SK-N-SH treated with all-trans-retinoic acid at 6 μM for 48 hours (cell line): ENCODE data around the gene RALGPS1.

Experiments
- ATAC-seq: fragments of 200-7000 bp; cut with Tn5 transposase; 3 replicates; pipeline ENCODE4 v1.9.1; 2020; ENCODE audit warnings: mild to moderate bottlenecking, moderate library complexity
- ARNTL ChIP-seq: fragments of 450-650 bp; formaldehyde crosslinking; IDR thresholded peaks from 2 replicates; pipeline ENCODE4 v1.5.0; 2020; ENCODE audit warnings: low read depth, mild to moderate bottlenecking, moderate library complexity, borderline replicate concordance
- BACH2 ChIP-seq: fragments of 250-450 bp; sonication (Bioruptor Pico); IDR thresholded peaks from 2 replicates; pipeline ENCODE4 v1.9.0; 2021; ENCODE audit warnings: mild to moderate bottlenecking, borderline replicate concordance
- CREB5 ChIP-seq: fragments of 250-450 bp; sonication (Bioruptor Pico); IDR thresholded peaks from 2 replicates; pipeline ENCODE4 v1.5.1; 2020; ENCODE audit warnings: low read depth, mild to moderate bottlenecking, moderate library complexity
- CSDC2 ChIP-seq: fragments of 250-450 bp; sonication (Bioruptor Pico); IDR thresholded peaks from 2 replicates; pipeline ENCODE4 v1.5.0; 2020; ENCODE audit warnings: mild to moderate bottlenecking, moderate library complexity
- CSRNP3 ChIP-seq: fragments of 250-450 bp; sonication (Bioruptor Pico); IDR thresholded peaks from 2 replicates; pipeline ENCODE4 v1.5.1; 2021; ENCODE audit warnings: mild to moderate bottlenecking, moderate library complexity
- ESRRG ChIP-seq: fragments of 250-450 bp; sonication (Bioruptor Pico); IDR thresholded peaks from 2 replicates; pipeline ENCODE4 v1.6.1; 2021; ENCODE audit warnings: mild to moderate bottlenecking
- GLIS3 ChIP-seq: fragments of 250-450 bp; sonication (Bioruptor Pico); IDR thresholded peaks from 2 replicates; pipeline ENCODE4 v1.5.0; 2020; ENCODE audit warnings: mild to moderate bottlenecking, moderate library complexity
- OSR1 ChIP-seq: fragments of 250-450 bp; sonication (Bioruptor Pico); IDR thresholded peaks from 2 replicates; pipeline ENCODE4 v1.8.0; 2022; ENCODE audit warnings: moderate library complexity, mild to moderate bottlenecking, inconsistent platforms
- PATZ1 ChIP-seq: fragments of 250-450 bp; sonication (Bioruptor Pico); IDR thresholded peaks from 2 replicates; pipeline ENCODE4 v1.8.0; 2020; ENCODE audit warnings: mild to moderate bottlenecking, moderate library complexity, borderline replicate concordance
- POU6F1 ChIP-seq: fragments of 250-450 bp; sonication (Bioruptor Pico); IDR thresholded peaks from 2 replicates; pipeline ENCODE4 v1.8.0; 2021; ENCODE audit warnings: low read depth, mild to moderate bottlenecking, moderate library complexity, borderline replicate concordance
- PPARA ChIP-seq: fragments of 250-450 bp; sonication (Bioruptor Pico); IDR thresholded peaks from 2 replicates; pipeline ENCODE4 v1.5.0; 2020; ENCODE audit warnings: mild to moderate bottlenecking, borderline replicate concordance
- RARB ChIP-seq: fragments of 250-450 bp; sonication (Bioruptor Pico); IDR thresholded peaks from 2 replicates; pipeline ENCODE4 v1.8.0; 2021; ENCODE audit warnings: mild to moderate bottlenecking, moderate library complexity
- SNAI2 ChIP-seq: fragments of 250-450 bp; sonication (Bioruptor Pico); IDR thresholded peaks from 2 replicates; pipeline ENCODE4 v1.5.0; 2020; ENCODE audit warnings: mild to moderate bottlenecking, moderate library complexity
- TCF4 ChIP-seq: fragments of 250-450 bp; sonication (Bioruptor Pico); IDR thresholded peaks from 2 replicates; pipeline ENCODE4 v1.8.0; 2021; ENCODE audit warnings: mild to moderate bottlenecking, moderate library complexity, borderline replicate concordance
- TOX ChIP-seq: fragments of 250-450 bp; sonication (Bioruptor Pico); IDR thresholded peaks from 2 replicates; pipeline ENCODE4 v1.8.0; 2021; ENCODE audit warnings: mild to moderate bottlenecking, moderate library complexity, borderline replicate concordance
- TSHZ2 ChIP-seq: fragments of 250-450 bp; sonication (Bioruptor Pico); IDR thresholded peaks from 2 replicates; pipeline ENCODE4 v1.5.0; 2020; ENCODE audit warnings: mild to moderate bottlenecking, moderate library complexity
- ZC3H10 ChIP-seq: fragments of 250-450 bp; sonication (Bioruptor Pico); IDR thresholded peaks from 2 replicates; pipeline ENCODE4 v1.5.1; 2021; ENCODE audit warnings: mild to moderate bottlenecking, moderate library complexity
- ZFP3 ChIP-seq: fragments of 250-450 bp; sonication (Bioruptor Pico); IDR thresholded peaks from 2 replicates; pipeline ENCODE4 v1.5.0; 2020; ENCODE audit warnings: mild to moderate bottlenecking, moderate library complexity
- ZFP30 ChIP-seq: fragments of 450-650 bp; formaldehyde crosslinking; IDR thresholded peaks from 2 replicates; pipeline ENCODE4 v1.5.0; 2022; ENCODE audit warnings: mild to moderate bottlenecking, moderate library complexity
- ZNF70 ChIP-seq: fragments of 450-650 bp; formaldehyde crosslinking; IDR thresholded peaks from 2 replicates; pipeline ENCODE4 v1.5.0; 2020; ENCODE audit warnings: mild to moderate bottlenecking, moderate library complexity
- ZNF8 ChIP-seq: fragments of 450-650 bp; formaldehyde crosslinking; IDR thresholded peaks from 2 replicates; pipeline ENCODE4 v1.5.0; 2020; ENCODE audit warnings: mild to moderate bottlenecking, moderate library complexity

The RALGPS1 gene

GRCh38 chr9:127181315-127181580 lies 266.7 kb downstream of the RALGPS1 start (continued):
- no peak for TF ChIP-seq POU6F1 (CRISPR knock-in tag)
- no peak for TF ChIP-seq CSDC2
- TF ChIP-seq ZFP3: no peak
- TF ChIP-seq TCF4 (CRISPR knock-in tag): no peak
- no peak for TF ChIP-seq PPARA (CRISPR knock-in tag)
- TF ChIP-seq OSR1 (CRISPR knock-in tag): no peak
- no peak for TF ChIP-seq ZFP30 (CRISPR knock-in tag)
- TF ChIP-seq SNAI2 (CRISPR knock-in tag): no peak
- no peak for TF ChIP-seq ZC3H10 (CRISPR knock-in tag)
- no peak for TF ChIP-seq TOX
- TF ChIP-seq BACH2 (CRISPR knock-in tag): no peak
- TF ChIP-seq ZNF8 (CRISPR knock-in tag): no peak
- TF ChIP-seq PATZ1 (CRISPR knock-in tag): no peak

GRCh38 chr9:127181595-127182190 lies 267.1 kb downstream of the RALGPS1 start:
- no peak for ATAC-seq
- TF ChIP-seq SNAI2 (CRISPR knock-in tag) (no peak), ESRRG (CRISPR knock-in tag) (no peak), PPARA (CRISPR knock-in tag) (no peak), ZFP3 (no peak), CREB5 (CRISPR knock-in tag) (no peak), OSR1 (CRISPR knock-in tag) (no peak), ZFP30 (CRISPR knock-in tag) (no peak), ZC3H10 (CRISPR knock-in tag) (no peak)

- TF ChIP-seq ARNTL (no peak), TOX (no peak), ZNF70 (CRISPR knock-in tag) (no peak), CSDC2 (no peak), BACH2 (CRISPR knock-in tag) (no peak), GLIS3 (CRISPR knock-in tag) (no peak), OSR1 (CRISPR knock-in tag) (no peak), TSHZ2 (CRISPR knock-in tag) (no peak), CREB5 (CRISPR knock-in tag) (no peak), ESRRG (CRISPR knock-in tag) (no peak), CSRNP3 (no peak), RARB (CRISPR knock-in tag) (no peak)
Measured at GRCh38 chr9:127182901-127183746, 268.5 kb downstream of the RALGPS1 start.

More at GRCh38 chr9:127182901-127183746, 268.5 kb downstream of the RALGPS1 start:
- ATAC-seq: no peak
